Stimulated activated CD8-positive, alpha-beta memory T cell treated with anti-CD3 and anti-CD28 coated beads, Interleukin-7, amount 100 ng/mL, for 24 hours (primary cell): Measurements from ENCODE around the gene TBK1.

Experiments
- DNase-seq: peaks from one replicate; pipeline ENCODE4 v3.0.0-alpha.2; 2020; ENCODE audit warnings: low read depth

The TBK1 gene

DNA sequence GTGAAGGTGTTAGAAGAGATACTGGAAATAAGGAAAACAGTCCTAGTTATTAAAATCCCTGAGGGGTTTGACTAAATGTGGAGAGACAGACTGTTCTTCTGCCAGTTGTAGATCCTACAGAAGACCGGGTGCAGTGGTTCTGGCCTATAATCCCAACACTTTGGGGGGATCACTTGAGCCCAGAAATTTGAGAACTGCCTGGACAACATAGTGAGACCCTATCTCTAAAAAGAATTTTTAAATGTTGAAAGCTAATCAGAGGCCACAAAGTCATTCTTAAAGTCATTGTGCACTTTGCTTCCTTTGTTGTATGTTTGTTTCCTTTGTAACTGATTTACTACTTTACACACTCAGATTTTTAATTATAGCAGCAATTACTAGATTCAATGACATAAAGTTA lies 97.2 kb downstream of the TBK1 start:
- no peak for DNase-seq

- no peak for DNase-seq
These were observed 98.8 kb downstream of the TBK1 start for GRCh38 chr12:64550755-64551154.

GRCh38 chr12:64551676-64552075 lies 99.8 kb downstream of the TBK1 start:
- DNase-seq = no peak
